SK-N-SH treated with all-trans-retinoic acid at 6 μM for 48 hours (cell line): ENCODE results near the gene FDCSP.

Source experiments
- ATAC-seq: fragments of 200-7000 bp; cut with Tn5 transposase; 3 replicates; pipeline ENCODE4 v1.9.1; 2020; ENCODE audit warnings: mild to moderate bottlenecking, moderate library complexity
- ARNTL ChIP-seq: fragments of 450-650 bp; formaldehyde crosslinking; IDR thresholded peaks from 2 replicates; pipeline ENCODE4 v1.5.0; 2020; ENCODE audit warnings: low read depth, mild to moderate bottlenecking, moderate library complexity, borderline replicate concordance
- BACH2 ChIP-seq: fragments of 250-450 bp; sonication (Bioruptor Pico); IDR thresholded peaks from 2 replicates; pipeline ENCODE4 v1.9.0; 2021; ENCODE audit warnings: mild to moderate bottlenecking, borderline replicate concordance
- CSDC2 ChIP-seq: fragments of 250-450 bp; sonication (Bioruptor Pico); IDR thresholded peaks from 2 replicates; pipeline ENCODE4 v1.5.0; 2020; ENCODE audit warnings: mild to moderate bottlenecking, moderate library complexity
- ESRRG ChIP-seq: fragments of 250-450 bp; sonication (Bioruptor Pico); IDR thresholded peaks from 2 replicates; pipeline ENCODE4 v1.6.1; 2021; ENCODE audit warnings: mild to moderate bottlenecking
- GLIS3 ChIP-seq: fragments of 250-450 bp; sonication (Bioruptor Pico); IDR thresholded peaks from 2 replicates; pipeline ENCODE4 v1.5.0; 2020; ENCODE audit warnings: mild to moderate bottlenecking, moderate library complexity
- ISL1 ChIP-seq: fragments of 250-450 bp; sonication (Bioruptor Pico); IDR thresholded peaks from 2 replicates; pipeline ENCODE4 v2.1.2; 2022; ENCODE audit warnings: mild to moderate bottlenecking, moderate library complexity
- OSR1 ChIP-seq: fragments of 250-450 bp; sonication (Bioruptor Pico); IDR thresholded peaks from 2 replicates; pipeline ENCODE4 v1.8.0; 2022; ENCODE audit warnings: moderate library complexity, mild to moderate bottlenecking, inconsistent platforms
- PPARA ChIP-seq: fragments of 250-450 bp; sonication (Bioruptor Pico); IDR thresholded peaks from 2 replicates; pipeline ENCODE4 v1.5.0; 2020; ENCODE audit warnings: mild to moderate bottlenecking, borderline replicate concordance
- RARB ChIP-seq: fragments of 250-450 bp; sonication (Bioruptor Pico); IDR thresholded peaks from 2 replicates; pipeline ENCODE4 v1.8.0; 2021; ENCODE audit warnings: mild to moderate bottlenecking, moderate library complexity
- TOX ChIP-seq: fragments of 250-450 bp; sonication (Bioruptor Pico); IDR thresholded peaks from 2 replicates; pipeline ENCODE4 v1.8.0; 2021; ENCODE audit warnings: mild to moderate bottlenecking, moderate library complexity, borderline replicate concordance
- ZC3H10 ChIP-seq: fragments of 250-450 bp; sonication (Bioruptor Pico); IDR thresholded peaks from 2 replicates; pipeline ENCODE4 v1.5.1; 2021; ENCODE audit warnings: mild to moderate bottlenecking, moderate library complexity
- ZFP3 ChIP-seq: fragments of 250-450 bp; sonication (Bioruptor Pico); IDR thresholded peaks from 2 replicates; pipeline ENCODE4 v1.5.0; 2020; ENCODE audit warnings: mild to moderate bottlenecking, moderate library complexity
- ZFP30 ChIP-seq: fragments of 450-650 bp; formaldehyde crosslinking; IDR thresholded peaks from 2 replicates; pipeline ENCODE4 v1.5.0; 2022; ENCODE audit warnings: mild to moderate bottlenecking, moderate library complexity
- ZNF565 ChIP-seq: fragments of 450-650 bp; formaldehyde crosslinking; conservative IDR thresholded peaks from 2 replicates; pipeline ENCODE4 v1.5.0; 2020; ENCODE audit warnings: low read depth, mild to moderate bottlenecking, moderate library complexity
- ZNF70 ChIP-seq: fragments of 450-650 bp; formaldehyde crosslinking; IDR thresholded peaks from 2 replicates; pipeline ENCODE4 v1.5.0; 2020; ENCODE audit warnings: mild to moderate bottlenecking, moderate library complexity
- ZNF8 ChIP-seq: fragments of 450-650 bp; formaldehyde crosslinking; IDR thresholded peaks from 2 replicates; pipeline ENCODE4 v1.5.0; 2020; ENCODE audit warnings: mild to moderate bottlenecking, moderate library complexity
- TF ChIP-seq, protein P1 (sequence below): fragments of 250-450 bp; sonication (Bioruptor Pico); IDR thresholded peaks from 2 replicates; pipeline ENCODE4 v1.5.1; 2020; ENCODE audit warnings: low read depth, mild to moderate bottlenecking, moderate library complexity
- TF ChIP-seq, protein P2 (sequence below): fragments of 250-450 bp; sonication (Bioruptor Pico); IDR thresholded peaks from 2 replicates; pipeline ENCODE4 v1.8.0; 2021; ENCODE audit warnings: low read depth, mild to moderate bottlenecking, moderate library complexity, borderline replicate concordance
- TF ChIP-seq, protein P3 (sequence below): fragments of 250-450 bp; sonication (Bioruptor Pico); IDR thresholded peaks from 2 replicates; pipeline ENCODE4 v1.8.0; 2020; ENCODE audit warnings: mild to moderate bottlenecking, moderate library complexity, borderline replicate concordance

The FDCSP gene

DNA sequence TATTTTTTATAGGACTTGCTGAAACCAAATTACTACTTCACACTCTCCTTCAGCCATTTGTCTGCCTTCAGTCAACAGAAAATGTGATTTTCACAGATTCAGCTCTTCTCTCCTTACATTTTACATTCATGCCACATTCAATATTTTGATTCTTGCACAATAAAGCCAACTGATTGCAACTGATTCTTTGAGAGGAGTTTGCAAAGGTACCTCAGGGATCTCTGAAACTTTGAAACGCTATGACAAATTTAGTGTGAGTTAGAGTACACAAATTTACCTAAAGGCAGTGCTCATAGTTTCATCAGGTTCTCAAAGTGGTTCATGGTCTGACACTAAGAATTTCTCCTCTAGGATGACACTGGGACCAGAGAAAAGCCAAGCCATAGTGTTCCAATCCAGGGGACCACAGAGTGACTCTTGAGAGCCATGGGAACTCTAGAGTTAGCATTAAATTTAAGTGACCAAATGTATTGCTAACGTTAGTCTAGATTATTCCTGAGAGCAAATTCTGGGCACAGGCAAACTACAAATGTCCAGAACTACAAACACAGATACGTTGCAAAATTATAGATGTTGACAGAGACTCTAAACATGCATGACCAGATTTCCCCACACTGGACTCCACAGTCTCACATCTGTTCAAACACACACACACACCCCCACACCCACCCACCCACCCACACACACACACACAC is 25.5 kb downstream of the FDCSP start:
- no peak for ATAC-seq
- no peak for TF ChIP-seq TOX (CRISPR knock-in tag)
- no peak for TF ChIP-seq ESRRG
- TF ChIP-seq, protein P1, sequence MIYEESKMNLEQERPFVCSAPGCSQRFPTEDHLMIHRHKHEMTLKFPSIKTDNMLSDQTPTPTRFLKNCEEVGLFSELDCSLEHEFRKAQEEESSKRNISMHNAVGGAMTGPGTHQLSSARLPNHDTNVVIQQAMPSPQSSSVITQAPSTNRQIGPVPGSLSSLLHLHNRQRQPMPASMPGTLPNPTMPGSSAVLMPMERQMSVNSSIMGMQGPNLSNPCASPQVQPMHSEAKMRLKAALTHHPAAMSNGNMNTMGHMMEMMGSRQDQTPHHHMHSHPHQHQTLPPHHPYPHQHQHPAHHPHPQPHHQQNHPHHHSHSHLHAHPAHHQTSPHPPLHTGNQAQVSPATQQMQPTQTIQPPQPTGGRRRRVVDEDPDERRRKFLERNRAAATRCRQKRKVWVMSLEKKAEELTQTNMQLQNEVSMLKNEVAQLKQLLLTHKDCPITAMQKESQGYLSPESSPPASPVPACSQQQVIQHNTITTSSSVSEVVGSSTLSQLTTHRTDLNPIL = no peak
- TF ChIP-seq GLIS3 = no peak
- TF ChIP-seq, protein P2, sequence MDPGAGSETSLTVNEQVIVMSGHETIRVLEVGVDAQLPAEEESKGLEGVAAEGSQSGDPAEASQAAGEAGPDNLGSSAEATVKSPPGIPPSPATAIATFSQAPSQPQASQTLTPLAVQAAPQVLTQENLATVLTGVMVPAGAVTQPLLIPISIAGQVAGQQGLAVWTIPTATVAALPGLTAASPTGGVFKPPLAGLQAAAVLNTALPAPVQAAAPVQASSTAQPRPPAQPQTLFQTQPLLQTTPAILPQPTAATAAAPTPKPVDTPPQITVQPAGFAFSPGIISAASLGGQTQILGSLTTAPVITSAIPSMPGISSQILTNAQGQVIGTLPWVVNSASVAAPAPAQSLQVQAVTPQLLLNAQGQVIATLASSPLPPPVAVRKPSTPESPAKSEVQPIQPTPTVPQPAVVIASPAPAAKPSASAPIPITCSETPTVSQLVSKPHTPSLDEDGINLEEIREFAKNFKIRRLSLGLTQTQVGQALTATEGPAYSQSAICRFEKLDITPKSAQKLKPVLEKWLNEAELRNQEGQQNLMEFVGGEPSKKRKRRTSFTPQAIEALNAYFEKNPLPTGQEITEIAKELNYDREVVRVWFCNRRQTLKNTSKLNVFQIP (CRISPR knock-in tag) = no peak
- TF ChIP-seq ARNTL (CRISPR knock-in tag) = no peak
- TF ChIP-seq ISL1 (CRISPR knock-in tag) = no peak
- no peak for TF ChIP-seq CSDC2 (CRISPR knock-in tag)
- TF ChIP-seq BACH2 (CRISPR knock-in tag) = no peak
- no peak for TF ChIP-seq OSR1
- no peak for TF ChIP-seq ZC3H10 (CRISPR knock-in tag)

DNA sequence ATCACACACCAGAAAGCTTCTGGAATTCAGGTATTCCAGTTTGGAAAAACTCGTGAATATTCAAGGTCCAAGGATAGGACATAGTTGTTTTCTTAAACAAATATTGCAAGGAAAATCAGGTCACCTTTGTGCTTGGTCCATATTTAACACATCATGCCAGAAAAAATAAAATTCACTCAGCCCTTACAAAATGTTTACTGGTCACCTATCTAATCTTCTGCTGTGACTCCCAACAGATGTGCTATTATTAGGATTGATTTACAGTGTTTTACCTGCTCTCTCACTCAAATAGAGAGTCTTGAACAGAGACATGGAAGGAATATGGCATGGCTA is 26.0 kb downstream of the FDCSP start:
- ATAC-seq = no peak
- no peak for TF ChIP-seq ARNTL (CRISPR knock-in tag)
- TF ChIP-seq, protein P2 (CRISPR knock-in tag) = no peak
- TF ChIP-seq ZFP3 (CRISPR knock-in tag) = no peak
- TF ChIP-seq, protein P3, sequence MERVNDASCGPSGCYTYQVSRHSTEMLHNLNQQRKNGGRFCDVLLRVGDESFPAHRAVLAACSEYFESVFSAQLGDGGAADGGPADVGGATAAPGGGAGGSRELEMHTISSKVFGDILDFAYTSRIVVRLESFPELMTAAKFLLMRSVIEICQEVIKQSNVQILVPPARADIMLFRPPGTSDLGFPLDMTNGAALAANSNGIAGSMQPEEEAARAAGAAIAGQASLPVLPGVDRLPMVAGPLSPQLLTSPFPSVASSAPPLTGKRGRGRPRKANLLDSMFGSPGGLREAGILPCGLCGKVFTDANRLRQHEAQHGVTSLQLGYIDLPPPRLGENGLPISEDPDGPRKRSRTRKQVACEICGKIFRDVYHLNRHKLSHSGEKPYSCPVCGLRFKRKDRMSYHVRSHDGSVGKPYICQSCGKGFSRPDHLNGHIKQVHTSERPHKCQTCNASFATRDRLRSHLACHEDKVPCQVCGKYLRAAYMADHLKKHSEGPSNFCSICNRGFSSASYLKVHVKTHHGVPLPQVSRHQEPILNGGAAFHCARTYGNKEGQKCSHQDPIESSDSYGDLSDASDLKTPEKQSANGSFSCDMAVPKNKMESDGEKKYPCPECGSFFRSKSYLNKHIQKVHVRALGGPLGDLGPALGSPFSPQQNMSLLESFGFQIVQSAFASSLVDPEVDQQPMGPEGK = no peak
- TF ChIP-seq ZC3H10 (CRISPR knock-in tag) = no peak
- no peak for TF ChIP-seq TOX (CRISPR knock-in tag)
- TF ChIP-seq ZNF565 (CRISPR knock-in tag) = no peak
- no peak for TF ChIP-seq PPARA (CRISPR knock-in tag)
- no peak for TF ChIP-seq BACH2 (CRISPR knock-in tag)
- no peak for TF ChIP-seq ZFP30 (CRISPR knock-in tag)

DNA sequence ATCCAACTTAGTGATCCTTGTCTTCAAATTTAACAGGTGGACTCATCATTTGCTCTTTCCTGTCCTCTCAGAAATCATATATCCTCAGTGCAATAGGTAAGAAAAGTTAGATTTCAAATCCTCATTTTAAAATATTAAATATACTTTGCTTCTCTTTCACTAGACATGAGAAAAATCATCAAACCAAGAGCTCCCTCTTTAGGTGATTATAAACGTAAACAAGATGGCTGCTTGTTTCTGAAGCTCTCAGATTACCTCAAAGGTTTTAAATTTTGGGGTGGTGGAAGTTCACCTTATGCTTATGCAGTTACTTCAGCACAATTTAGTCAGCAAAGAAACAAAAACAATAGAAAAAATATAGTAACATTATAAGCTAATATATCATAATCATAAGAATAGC is 43.8 kb downstream of the FDCSP start:
- TF ChIP-seq, protein P3 = no peak
- TF ChIP-seq, protein P1 = no peak
- TF ChIP-seq OSR1 (no peak), RARB (CRISPR knock-in tag) (no peak), ZNF565 (CRISPR knock-in tag) (no peak), ZFP30 (CRISPR knock-in tag) (no peak), ESRRG (no peak), ZFP3 (CRISPR knock-in tag) (no peak), ZNF8 (CRISPR knock-in tag) (no peak), TOX (CRISPR knock-in tag) (no peak), ZC3H10 (CRISPR knock-in tag) (no peak), ISL1 (CRISPR knock-in tag) (no peak), BACH2 (CRISPR knock-in tag) (no peak), ZNF70 (no peak)
- TF ChIP-seq, protein P2 (CRISPR knock-in tag) = no peak
- ATAC-seq = 0 out of 3 replicates have a peak, but pooled peaks have one; percentile 28
